HG02678 (cell line): ENCODE results near the gene OGFR.

Source experiments
- ATAC-seq: cut with Tn5 transposase; IDR thresholded peaks from one replicate; pipeline ENCODE4 v1.9.1; 2021; ENCODE audit warnings: mild to moderate bottlenecking, moderate library complexity; ENCODE audit not compliant: unreplicated experiment

OGFR gene

GRCh38 chr20:62799459-62799858 lies 5.2 kb upstream of the OGFR start:
- no peak for ATAC-seq

DNA sequence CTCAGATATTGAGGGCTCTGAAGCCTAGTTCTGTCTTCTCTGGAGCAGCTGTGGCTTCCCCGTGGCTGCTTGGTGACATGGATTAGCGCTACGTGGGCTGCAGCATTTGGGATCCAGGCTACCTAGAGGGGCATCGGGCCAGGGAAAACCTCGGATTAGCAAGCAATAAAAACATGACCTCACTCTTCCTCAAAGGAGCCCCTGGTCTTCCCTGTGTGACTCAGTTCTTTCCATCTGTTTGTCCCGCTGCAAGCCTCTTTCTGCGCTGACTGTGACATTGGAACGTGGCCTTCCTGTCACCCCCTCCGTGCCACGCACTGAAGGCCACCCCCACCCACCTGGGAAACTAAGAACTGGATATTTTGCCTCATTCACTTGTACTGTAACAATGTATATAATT lies 4.8 kb upstream of the OGFR start:
- no peak for ATAC-seq

DNA sequence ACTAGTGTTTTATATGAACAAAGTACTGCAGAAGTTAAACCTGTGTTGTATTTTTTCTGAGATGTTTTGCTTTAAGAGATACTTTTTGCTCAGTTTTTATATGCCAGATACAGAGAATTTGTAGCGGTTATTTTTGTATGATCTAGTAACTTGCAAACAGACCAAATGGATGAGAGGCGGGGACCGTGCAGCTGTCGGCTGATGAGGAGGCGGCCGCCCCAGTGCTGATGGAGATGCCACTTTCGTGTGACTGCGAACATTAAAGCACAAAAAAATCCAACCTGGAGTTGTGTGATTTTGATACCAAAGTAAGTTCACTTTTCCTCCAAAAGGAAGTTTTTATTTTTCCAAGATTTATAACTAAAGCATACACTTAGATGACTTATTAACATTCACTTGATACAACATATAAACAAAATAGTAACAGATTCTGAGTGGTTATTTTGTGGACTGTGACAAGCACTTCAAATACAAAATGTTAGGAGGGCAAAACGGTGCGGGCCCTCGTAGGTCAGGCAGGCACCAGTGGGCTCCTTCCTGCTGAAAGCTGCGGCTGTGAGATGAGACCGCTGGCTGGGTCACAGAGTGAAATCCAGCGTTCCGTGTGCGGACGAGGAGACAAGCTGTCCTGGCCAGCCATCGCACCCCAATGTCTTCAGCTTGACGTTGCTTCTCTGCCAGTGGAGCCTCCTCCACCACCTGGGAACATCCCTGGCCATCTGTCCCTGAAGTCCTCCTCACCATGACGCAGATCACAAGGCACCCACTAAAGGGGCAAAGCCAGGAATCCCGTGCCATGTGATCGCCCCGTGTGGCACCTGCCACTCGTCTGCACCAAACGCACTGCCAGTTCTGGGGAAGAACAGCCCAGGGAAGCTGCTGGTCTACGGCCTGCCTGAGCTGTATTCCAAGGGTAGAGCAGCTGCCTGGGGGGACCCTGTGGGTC lies 4.0 kb upstream of the OGFR start:
- no peak for ATAC-seq

DNA sequence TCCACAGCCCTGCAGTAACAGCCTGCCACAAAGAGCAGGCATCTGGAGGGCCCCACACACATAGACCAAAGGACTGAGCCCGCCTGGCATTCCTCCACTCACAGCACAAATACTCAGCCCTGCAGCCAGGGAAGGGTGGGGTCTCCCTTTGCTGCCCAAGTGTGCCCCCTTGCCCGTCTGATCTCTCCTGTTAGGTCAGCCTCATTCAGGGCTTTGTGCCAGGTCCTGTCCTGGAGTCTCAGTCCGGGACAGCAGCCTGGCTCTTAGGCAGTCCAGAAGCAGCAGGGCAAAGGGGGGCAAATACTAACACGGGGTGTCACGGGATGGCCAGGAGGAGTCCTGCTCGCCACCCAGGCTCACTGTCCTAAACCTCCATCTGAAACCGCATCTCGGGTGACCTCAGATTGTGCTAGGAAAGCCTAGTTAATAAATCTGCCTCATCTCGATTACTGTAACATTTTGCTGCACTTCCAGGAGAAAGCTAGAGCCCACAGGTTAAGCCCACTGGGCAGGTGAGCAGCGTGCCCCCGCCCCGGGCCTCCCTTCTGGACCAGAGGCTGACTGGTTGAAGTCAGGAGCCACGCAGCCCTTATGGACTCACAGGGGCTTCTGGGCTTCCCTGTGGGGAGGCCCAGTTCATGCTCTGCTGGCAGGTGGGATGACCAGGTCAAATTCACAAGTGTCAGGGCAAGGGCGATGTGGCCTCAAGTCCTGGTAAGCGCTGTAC lies 3.2 kb upstream of the OGFR start:
- no peak for ATAC-seq

DNA sequence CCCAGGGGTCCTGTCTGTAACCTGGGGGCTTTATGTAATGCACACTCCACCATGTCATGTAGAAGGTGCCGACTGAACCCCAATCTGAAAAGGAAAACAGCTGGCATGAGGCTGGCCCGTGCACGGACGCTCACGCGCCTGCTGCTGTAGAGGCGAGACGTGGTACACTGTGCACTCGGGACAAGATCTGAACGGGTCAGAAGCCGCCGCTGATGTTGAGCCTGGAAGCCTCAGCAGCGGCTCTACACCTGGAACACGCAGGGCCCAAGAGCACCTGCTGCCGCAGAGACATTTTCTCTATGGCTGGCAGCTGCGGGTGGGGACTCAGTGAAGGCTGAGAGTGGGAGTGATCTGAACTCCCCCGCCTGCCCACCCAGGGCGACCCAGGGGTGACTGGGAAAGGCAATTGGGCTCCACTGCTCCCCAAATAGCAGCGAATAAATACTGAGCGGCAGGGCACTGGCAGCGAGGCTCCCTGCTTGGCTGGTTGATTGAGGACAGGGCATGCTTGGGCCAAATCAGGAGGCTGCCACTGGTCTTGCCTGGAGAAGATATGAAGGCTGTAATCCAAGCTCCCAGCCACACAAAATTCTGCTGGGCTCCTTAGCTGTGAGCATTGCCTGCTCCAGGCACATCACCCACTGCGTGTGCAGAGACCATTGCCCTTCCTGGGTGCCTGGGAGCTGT lies 2.5 kb upstream of the OGFR start:
- no peak for ATAC-seq

DNA sequence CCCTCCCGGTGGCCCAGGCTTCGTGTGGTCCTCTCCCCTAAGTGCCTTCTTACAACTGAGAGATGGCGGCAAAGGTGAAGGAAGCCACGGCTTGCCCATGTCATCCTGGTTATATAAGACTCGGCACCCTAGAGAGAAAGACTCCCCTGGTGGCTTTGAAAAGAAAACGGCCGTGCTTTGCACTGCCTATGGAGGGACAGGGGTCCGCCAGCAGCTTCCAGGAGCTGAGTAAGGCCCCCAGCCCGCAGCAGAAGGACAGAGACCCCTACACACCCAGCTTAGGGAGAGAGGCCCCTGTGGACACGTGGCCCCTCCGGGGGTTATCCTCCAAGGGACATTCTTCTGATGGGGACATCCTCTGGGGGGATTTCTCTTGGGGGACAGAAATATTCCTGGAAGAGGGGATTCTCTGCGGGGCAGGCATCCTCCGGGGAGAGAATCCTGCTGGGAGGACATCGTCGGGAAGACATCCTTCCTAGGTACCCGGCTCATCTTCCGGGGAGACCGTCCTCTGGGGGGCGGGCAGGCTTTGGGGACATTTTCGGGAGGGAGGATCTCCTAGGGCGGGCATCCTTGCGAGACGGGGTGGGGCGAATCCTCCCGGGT lies 511 bp upstream of the OGFR start:
- no peak for ATAC-seq

DNA sequence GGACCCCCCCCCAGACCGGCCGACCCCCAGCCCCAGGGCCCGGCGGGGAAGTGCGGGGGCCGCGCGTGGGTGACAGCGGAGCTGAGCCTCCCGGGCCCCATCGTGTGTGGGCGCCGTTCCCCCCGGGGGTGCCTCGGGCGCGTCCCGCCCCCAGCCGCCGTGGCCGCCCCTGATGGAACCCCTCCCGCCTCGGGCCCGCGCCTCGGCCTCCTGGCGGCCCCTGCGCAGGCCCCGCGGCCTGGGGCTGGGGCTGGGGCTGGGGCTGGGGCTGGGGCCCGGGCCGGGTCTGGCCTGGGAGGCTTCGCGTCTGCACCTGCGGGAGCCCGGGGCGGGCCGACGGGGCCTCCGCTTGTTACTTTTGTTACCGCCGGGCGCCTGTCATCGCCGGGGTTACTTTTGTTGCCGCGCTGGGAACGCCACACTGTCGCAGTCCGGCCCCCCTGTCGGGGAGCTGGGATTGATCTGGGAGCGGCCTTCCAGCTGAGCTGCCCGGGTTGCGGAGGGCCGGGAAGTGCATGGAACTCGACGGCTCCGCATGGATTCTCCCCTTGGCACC lies 598 bp downstream of the OGFR start:
- ATAC-seq, result peak; percentile 26

- no peak for ATAC-seq
Measured at GRCh38 chr20:62805711-62806382, 1.2 kb downstream of the OGFR start.

DNA sequence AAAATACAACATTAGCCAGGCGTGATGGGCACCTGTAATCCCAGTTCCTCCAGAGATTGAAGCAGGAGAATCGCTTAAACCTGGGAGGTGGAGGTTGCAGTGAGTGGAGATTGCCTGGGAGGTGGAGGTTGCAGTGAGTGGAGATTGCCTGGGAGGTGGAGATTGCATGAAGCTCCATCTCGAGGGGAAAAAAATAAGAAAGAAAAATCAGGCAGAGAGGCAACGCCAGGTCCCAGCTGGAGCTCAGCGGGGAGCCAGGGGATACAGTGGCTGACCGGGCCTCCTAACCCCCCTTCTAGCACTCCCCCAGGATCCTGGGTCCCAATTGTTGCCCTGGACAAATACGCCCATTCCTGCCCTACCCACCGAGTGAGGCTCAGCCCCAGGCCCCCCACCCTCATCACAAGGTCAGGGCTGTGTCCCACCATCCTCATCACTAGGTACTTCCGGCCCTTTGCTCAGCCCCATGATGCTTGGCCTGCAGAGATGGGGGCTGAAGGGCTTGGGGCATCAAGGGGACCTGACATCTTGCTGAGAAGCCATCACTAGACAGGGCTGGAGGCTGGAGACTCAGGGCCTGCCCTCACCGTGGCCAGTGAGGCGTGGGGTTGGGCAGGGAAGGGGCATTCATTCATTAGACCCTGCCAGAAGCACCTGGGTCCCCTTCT lies 1.9 kb downstream of the OGFR start:
- ATAC-seq, result no peak

- no peak for ATAC-seq
Measured at GRCh38 chr20:62807444-62808210, 3.0 kb downstream of the OGFR start.

DNA sequence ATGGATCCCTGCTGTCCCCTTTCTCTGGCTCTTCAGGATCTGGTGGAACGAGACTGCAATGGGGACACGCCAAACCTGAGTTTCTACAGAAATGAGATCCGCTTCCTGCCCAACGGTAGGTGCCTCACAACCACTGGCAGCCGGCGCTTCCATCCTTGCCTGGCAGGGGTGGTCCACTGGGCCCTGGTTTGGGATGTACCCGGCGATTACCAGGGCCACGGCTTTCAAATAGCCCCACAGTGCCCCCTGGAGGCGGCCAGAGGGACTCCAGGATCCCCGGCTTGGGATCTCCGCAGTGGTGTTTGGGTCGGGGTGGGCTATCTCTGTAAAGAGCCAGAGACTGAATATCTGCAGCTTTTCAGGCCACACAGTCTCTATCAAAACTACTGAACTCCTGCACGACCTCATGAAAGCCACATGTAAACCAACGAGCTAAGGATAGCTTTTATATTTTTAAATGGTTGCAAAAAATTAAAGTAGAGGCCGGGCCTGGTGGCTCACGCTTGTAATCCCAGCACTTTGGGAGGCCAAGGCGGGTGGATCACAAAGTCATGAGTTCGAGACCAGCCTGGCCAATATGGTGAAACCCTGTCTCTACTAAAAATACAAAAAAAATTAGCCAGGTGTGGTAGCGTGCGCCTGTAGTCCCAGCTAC lies 3.7 kb downstream of the OGFR start:
- no peak for ATAC-seq

- no peak for ATAC-seq
Measured at GRCh38 chr20:62809530-62810428, 5.1 kb downstream of the OGFR start.

DNA sequence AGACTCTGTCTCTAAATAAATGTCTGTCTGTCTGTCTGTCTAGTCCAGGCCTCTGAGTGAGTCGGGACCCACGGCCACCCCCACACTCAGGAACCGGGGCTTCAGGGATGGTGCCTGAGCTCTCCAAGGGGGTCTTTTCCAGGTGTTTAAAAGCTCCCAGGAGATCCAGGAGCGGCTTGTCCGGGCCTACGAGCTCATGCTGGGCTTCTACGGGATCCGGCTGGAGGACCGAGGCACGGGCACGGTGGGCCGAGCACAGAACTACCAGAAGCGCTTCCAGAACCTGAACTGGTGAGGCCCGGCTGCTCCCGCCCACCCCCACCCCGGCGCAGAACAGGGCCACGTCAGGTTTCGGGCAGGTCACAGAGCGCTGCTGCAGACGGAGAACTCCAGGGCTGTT lies 6.7 kb downstream of the OGFR start:
- no peak for ATAC-seq

- ATAC-seq, result no peak
Measured at GRCh38 chr20:62811720-62812119, 7.1 kb downstream of the OGFR start.

- ATAC-seq, result no peak
Measured at GRCh38 chr20:62812181-62812906, 7.7 kb downstream of the OGFR start.

DNA sequence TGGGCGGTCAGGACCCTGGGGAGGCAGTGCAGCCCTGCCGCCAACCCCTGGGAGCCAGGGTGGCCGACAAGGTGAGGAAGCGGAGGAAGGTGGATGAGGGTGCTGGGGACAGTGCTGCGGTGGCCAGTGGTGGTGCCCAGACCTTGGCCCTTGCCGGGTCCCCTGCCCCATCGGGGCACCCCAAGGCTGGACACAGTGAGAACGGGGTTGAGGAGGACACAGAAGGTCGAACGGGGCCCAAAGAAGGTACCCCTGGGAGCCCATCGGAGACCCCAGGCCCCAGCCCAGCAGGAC lies 8.2 kb downstream of the OGFR start:
- ATAC-seq, result no peak

DNA sequence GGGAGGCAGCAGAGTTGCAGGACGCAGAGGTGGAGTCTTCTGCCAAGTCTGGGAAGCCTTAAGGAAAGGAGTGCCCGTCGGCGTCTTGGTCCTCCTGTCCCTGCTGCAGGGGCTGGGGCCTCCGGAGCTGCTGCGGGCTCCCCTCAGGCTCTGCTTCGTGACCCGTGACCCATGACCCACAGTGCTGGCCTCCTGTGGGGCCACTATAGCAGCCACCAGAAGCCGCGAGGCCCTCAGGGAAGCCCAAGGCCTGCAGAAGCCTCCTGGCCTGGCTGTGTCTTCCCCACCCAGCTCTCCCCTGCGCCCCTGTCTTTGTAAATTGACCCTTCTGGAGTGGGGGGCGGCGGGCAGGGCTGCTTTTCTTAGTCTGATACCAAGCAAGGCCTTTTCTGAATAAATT lies 9.0 kb downstream of the OGFR start:
- no peak for ATAC-seq
